Uterus (tissue), 4 donors: ENCODE data around the gene CADM3. TPM values are rescaled to one million over a fixed set of nuclear protein-coding genes. Genes with fewer than 3 reads are reported as not detected.

Source experiments
- DNase-seq, 2 donors: peaks; one replicate each; pipeline ENCODE4 v3.0.0-alpha.2; 2019 to 2020
- H3K27ac ChIP-seq, 2 donors: fragments of 200-600 bp; sonication (generic); 1 replicate in 1 of 2; 2 replicates in 1 of 2; pipeline ENCODE4 v1.5.1; 2016 to 2018
- H3K27me3 ChIP-seq, 2 donors: fragments of 200-600 bp; sonication (generic); one replicate each; pipeline ENCODE4 v1.5.1; 2018 to 2019; ENCODE audit warnings: control low read depth in 1 of 2
- H3K36me3 ChIP-seq, 2 donors: fragments of 200-600 bp; sonication (generic); one replicate each; pipeline ENCODE4 v1.5.1; 2019; ENCODE audit warnings: control low read depth in 1 of 2
- H3K4me1 ChIP-seq, 2 donors: fragments of 200-600 bp; sonication (generic); one replicate each; pipeline ENCODE4 v1.5.1; 2018 to 2019; ENCODE audit warnings: control low read depth in 1 of 2
- H3K4me3 ChIP-seq, 2 donors: fragments of 200-600 bp; sonication (generic); 1 replicate in 1 of 2; 2 replicates in 1 of 2; pipeline ENCODE4 v1.5.1; 2018 to 2019; ENCODE audit warnings: mild to moderate bottlenecking in 1 of 2
- H3K9me3 ChIP-seq, 2 donors: fragments of 200-600 bp; sonication (generic); one replicate each; pipeline ENCODE4 v1.5.1; 2019; ENCODE audit warnings: control low read depth in 1 of 2
- CTCF ChIP-seq, 4 experiments: fragments of 200-600 bp in 2 of 4; fragments of 450-650 bp in 2 of 4; sonication (generic) in 2 of 4; IDR thresholded peaks; one replicate each; pipeline ENCODE4 v1.5.1; 2016 to 2019; ENCODE audit warnings: antibody characterized with exemption in 4 of 4, mild to moderate bottlenecking in 2 of 4, moderate library complexity in 1 of 4
- POLR2A ChIP-seq, 2 donors: fragments of 450-650 bp; IDR thresholded peaks; one replicate each; pipeline ENCODE4 v1.6.1; 2016; ENCODE audit warnings: antibody characterized with exemption in 2 of 2, mild to moderate bottlenecking in 1 of 2, moderate library complexity in 1 of 2
- intact Hi-C: fragments of 100-400 bp; cut with DNase I; formaldehyde crosslinking; loops from one replicate; pipeline ENCODE4 v1.15.1; 2023; ENCODE audit warnings: low total_unique reads
- small RNA-seq: library from RNA; depleted of rRNA; stranded (forward); fragments of <200 nt; gene quantifications from one replicate; pipeline ENCODE3, GENCODE V24; 2016
- total RNA-seq, 4 donors: library from RNA; depleted of rRNA in 3 of 4; stranded (reverse); fragments of >200 nt in 3 of 4; gene quantifications; one replicate each; pipeline versions ENCODE4 v1.1.0 to v1.2.4, GENCODE V29; 2014 to 2023
- donor health status: DM: yes; HTN: yes; CAD: no.

Gene CADM3
- total RNA-seq, 4 donors from 2014 or later, result 2.7 to 8.8 (median 5.6) TPM; not detected in 1

GRCh38 chr1:159239551-159240220 lies 68.3 kb downstream of the CADM3 start:
- Histone ChIP-seq H3K27ac (no peak overlapping the region), H3K36me3 (no peaks in the 10 kb centered on the region), H3K4me1 (no peaks in the 10 kb centered on the region), H3K27me3 (no peaks in the 10 kb centered on the region), H3K9me3 (no peaks in the 10 kb centered on the region), H3K4me3 (no peak overlapping the region)
- intact Hi-C loops, result no loop called here
- DNase-seq, result no peak
- no peak for TF ChIP-seq POLR2A (IDR thresholded peaks at IDR 0.05)
- TF ChIP-seq CTCF (IDR thresholded peaks at IDR 0.05), result no peak

- no peak for TF ChIP-seq CTCF (IDR thresholded peaks at IDR 0.05)
- TF ChIP-seq POLR2A (IDR thresholded peaks at IDR 0.05), result no peak
- H3K27ac ChIP-seq, result no peak overlapping the region
- H3K4me1 ChIP-seq, result no peaks in the 10 kb centered on the region
- H3K27me3 ChIP-seq, result no peaks in the 10 kb centered on the region
- no peaks in the 10 kb centered on the region for H3K36me3 ChIP-seq
- DNase-seq, result no peak
- no peaks in the 10 kb centered on the region for H3K9me3 ChIP-seq
- intact Hi-C loops, result no loop called here
- H3K4me3 ChIP-seq, result no peak overlapping the region
Observed at GRCh38 chr1:159247266-159247665, 75.9 kb downstream of the CADM3 start.

- Histone ChIP-seq H3K9me3 (no peaks in the 10 kb centered on the region), H3K27ac (no peak overlapping the region), H3K36me3 (no peaks in the 10 kb centered on the region), H3K4me3 (no peak overlapping the region), H3K4me1 (no peaks in the 10 kb centered on the region), H3K27me3 (no peaks in the 10 kb centered on the region)
- no peak for TF ChIP-seq CTCF (IDR thresholded peaks at IDR 0.05)
- TF ChIP-seq POLR2A (IDR thresholded peaks at IDR 0.05), result no peak
- intact Hi-C loops, result no loop called here
- DNase-seq, result no peak
Observed at GRCh38 chr1:159248311-159248710, 76.9 kb downstream of the CADM3 start.

GRCh38 chr1:159250638-159251216 lies 79.3 kb downstream of the CADM3 start:
- Histone ChIP-seq H3K36me3 (no peaks in the 10 kb centered on the region), H3K27me3 (no peaks in the 10 kb centered on the region), H3K4me1 (no peaks in the 10 kb centered on the region), H3K9me3 (no peaks in the 10 kb centered on the region), H3K4me3 (no peak overlapping the region), H3K27ac (no peak overlapping the region)
- TF ChIP-seq CTCF (IDR thresholded peaks at IDR 0.05) (no peak), POLR2A (IDR thresholded peaks at IDR 0.05) (no peak)
- intact Hi-C loops, result no loop called here
- no peak for DNase-seq

Small RNA genes lying within 50 kb of the gene (small RNA-seq; reads per million reads assigned to genes)
- not detected for gene RNA5SP60

Other genes starting within 250 kb of the CADM3 start
- 1 to 10 TPM in 1 of 4 donors, under 1 TPM in 1, not detected in 2; 0.46 to 5.6 TPM for gene PYHIN1, start 240.1 kb upstream of the CADM3 start, total RNA-seq
- gene IFI16, start 161.7 kb upstream of the CADM3 start, total RNA-seq, result 100 to 1,000 TPM in 1 of 4 donors, 10 to 100 TPM in 3; 41.9 to 114 (median 59.8) TPM
- 1 to 10 TPM in 1 of 4 donors, under 1 TPM in 1, not detected in 2; 0.55 to 4.1 TPM for gene AIM2, start 94.8 kb upstream of the CADM3 start, total RNA-seq
- 100 to 1,000 TPM in 3 of 4 donors, 10 to 100 TPM in 1; 10.4 to 478 (median 192) TPM for gene ACKR1, start 33.3 kb downstream of the CADM3 start, total RNA-seq
- gene FCER1A, start 130.7 kb downstream of the CADM3 start, total RNA-seq, result 1 to 10 TPM in 1 of 4 donors, under 1 TPM in 1, not detected in 2; 0.76 to 1.5 TPM